Endothelial cell of hepatic sinusoid (primary cell): ENCODE measurements around the gene CPSF7.

ENCODE experiments used
- in situ Hi-C: cut with HindIII; loops from 2 replicates; pipeline ENCODE4 v1.10.0; 2017; ENCODE audit warnings: low sequenced_read_pairs

Gene CPSF7

DNA sequence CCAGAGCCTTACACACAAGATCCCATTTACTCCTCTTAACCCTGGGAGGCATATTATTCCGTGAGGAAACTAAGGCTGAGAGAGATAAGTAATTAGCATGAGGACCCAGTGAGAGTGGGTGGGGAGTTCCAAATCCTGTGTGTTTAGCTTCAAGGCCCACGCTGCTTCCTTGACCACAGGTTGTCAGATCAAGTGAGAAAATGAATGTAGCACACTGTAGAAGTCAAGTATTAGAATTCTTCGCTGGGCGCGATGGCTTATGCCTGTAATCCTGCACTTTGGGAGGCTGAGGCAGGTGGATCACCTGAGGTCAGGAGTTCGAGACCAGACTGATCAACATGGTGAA lies 71.9 kb downstream of the CPSF7 start:
- in situ Hi-C loops: no loop called here

- in situ Hi-C loops: no loop called here
Observed at GRCh38 chr11:61357233-61357893, 72.4 kb downstream of the CPSF7 start.

DNA sequence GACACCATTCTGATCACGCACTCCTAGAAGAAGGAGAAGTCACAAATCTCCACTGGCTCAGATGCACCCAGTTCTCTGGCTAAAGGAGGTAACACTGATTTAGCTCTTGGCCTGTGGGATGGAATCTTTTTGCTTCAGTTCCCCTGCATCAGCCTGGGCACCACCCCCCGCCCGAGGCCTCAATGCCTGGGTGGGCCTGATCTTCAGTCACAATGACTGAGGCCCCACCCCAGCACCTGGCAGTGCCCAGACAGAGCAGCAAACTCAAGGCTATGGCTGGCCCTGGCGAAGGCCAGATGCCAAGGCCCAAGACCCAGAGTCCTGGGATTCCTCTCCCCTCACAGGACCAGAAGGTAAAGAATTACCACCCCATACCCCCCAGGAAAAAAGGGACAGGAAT lies 73.1 kb downstream of the CPSF7 start:
- in situ Hi-C loops: no loop called here

DNA sequence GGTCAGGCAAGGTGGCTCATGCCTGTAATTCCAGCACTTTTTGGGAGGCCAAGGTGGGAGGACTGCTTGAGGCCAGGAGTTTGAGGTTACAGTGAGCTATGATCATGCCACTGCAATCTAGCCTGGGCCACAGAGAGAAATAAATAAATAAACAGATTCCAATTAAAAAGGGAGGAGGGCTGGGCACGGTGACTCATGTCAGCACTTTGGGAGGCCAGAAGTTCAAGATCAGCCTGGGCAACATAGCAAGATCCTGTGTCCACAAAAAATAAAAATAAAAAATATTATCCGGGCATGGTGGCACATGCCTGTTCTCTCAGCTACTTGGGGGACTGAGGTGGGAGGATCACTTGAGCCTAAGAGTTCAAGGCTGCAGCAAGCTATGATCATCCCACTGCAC lies 75.6 kb downstream of the CPSF7 start:
- in situ Hi-C loops: no loop called here

DNA sequence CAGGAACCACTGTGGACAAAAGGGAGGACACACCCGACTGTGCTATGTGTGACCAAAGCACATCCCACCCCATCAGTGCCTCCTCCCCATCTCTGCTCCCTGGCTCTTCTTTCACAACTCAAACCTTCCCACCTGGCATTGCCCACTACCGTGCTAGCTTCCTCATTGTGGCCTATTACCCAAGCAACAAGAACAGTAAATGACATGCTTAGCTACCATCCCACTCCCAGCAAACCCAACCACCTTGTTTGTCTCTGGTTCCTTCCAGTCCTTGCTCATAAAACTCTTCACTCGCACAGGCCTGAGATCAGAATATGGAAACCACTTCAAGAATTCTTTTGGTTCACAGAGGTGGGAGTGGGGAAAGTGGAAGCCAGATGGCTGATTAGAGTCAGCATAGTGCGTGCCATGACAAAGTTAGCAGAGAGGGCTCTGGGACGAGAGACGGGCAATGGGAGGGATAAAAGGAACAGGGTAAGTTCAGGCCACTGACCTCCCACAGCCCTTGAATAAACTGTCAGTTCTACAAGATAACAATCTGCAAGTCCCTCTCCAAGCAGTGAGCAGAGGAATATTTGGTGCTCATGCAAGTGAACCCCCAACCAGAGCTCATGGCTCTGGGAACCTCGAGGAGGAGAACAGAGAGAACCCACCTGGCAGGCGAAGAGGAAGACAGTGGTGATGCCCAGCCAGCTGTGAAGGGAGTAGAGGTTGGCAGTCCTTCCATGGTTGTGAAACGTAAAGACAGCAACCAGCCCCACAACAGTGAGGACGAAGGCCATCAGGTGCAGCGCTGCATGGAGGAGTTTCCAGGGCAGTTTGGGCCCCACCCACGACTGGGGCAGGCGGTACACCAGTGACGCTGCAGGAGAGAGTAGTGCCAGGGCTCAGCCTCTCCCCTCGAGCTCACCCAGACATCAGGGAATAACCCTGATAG lies 76.4 kb downstream of the CPSF7 start:
- in situ Hi-C loops: no loop called here
